SK-N-MC (cell line): ENCODE measurements around the gene HSP90AA1.
"Not testable (repeated sequence)": the region's sequence is repeated elsewhere in the genome, so short reads cannot be mapped to it uniquely, and the experiment has no call there.

ENCODE experiments used
- DNase-seq: peaks from one replicate; pipeline ENCODE4 v3.0.0-alpha.2; 2011; ENCODE audit warnings: low read depth, low spot score
- H3K27ac ChIP-seq: fragments of 200-600 bp; sonication (generic); 2 replicates; pipeline ENCODE4 v1.5.1; 2016; ENCODE audit warnings: mixed run types
- H3K36me3 ChIP-seq: fragments of 200-600 bp; sonication (generic); 2 replicates; pipeline ENCODE4 v1.6.1; 2017; ENCODE audit warnings: antibody characterized with exemption, low read length, mixed read lengths; ENCODE audit not compliant: insufficient read depth
- H3K4me3 ChIP-seq: fragments of 200-600 bp; sonication (generic); 2 replicates; pipeline ENCODE4 v1.5.1; 2016
- H3K9ac ChIP-seq: fragments of 200-600 bp; sonication (generic); 2 replicates; pipeline ENCODE4 v1.8.0; 2017; ENCODE audit warnings: mixed run types, mixed read lengths; ENCODE audit not compliant: insufficient read length
- H3K9me3 ChIP-seq: fragments of 200-600 bp; sonication (generic); 2 replicates; pipeline ENCODE4 v1.6.1; 2017; ENCODE audit warnings: low read depth, mild to moderate bottlenecking, antibody characterized with exemption, low read length, moderate library complexity, mixed read lengths
- EZH2 ChIP-seq: fragments of 200-600 bp; sonication (generic); IDR thresholded peaks from one replicate; pipeline ENCODE4 v1.6.1; 2017; ENCODE audit warnings: antibody characterized with exemption
- FOXP2 ChIP-seq: optimal IDR thresholded peaks from 2 replicates; pipeline ENCODE3; 2011; ENCODE audit warnings: mild to moderate bottlenecking, moderate library complexity; ENCODE audit not compliant: insufficient read depth; ENCODE audit errors: extremely low read length, control extremely low read depth
- POLR2AphosphoS5 ChIP-seq: IDR thresholded peaks from 2 replicates; pipeline ENCODE4 v1.6.1; 2012; ENCODE audit warnings: mild to moderate bottlenecking, low read depth, low read length, borderline replicate concordance

Gene HSP90AA1

DNA sequence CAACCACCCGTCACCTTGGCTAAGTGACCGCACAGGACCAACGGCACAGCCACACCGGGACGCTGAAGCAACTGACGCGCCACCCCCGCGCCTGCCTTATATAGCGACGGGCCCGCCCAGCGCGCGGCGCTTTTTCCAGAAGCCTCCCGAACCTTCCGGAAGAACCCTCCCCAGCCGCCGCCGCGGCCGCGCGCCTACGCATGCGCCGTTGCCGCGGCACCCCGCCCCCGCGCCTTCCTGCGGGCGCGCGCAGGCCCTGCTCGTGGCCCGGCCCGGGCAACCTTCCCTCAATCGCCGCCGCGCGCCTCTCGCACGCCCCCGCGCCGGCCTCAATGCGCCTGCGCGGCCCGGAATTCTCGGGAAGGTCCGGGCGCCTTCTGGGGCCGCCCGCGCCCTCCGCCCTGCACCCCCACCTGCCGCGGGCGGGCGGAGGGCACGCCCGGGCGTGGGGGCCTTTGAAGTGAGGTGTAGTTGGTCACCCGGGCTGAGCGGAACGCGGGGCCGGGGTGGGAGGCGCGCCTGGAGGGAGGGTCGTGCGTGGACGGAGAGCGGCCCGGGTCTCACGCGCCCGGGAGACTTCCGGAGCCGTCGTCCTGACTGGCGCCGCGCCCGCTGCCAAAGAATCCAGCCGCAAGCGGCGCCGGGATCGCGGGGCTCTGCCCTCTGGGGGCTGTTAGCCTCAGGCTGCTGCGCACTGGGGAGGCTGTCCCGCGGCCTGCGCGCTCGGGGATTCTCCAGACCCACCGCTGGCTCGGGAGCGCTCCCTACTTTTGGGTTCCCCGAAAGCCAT, at the start of gene HSP90AA1:
TSS of gene HSP90AA1 (minus strand) at position 73 of the 790 bp plus-strand sequence. CDS start 666 bp downstream, outside the sequence.
- Histone ChIP-seq H3K9ac (peak within 1 kb of the TSS; percentile 97), H3K9me3 (no peaks in the 10 kb centered on the region), H3K36me3 (peaks cover 40% of the 10 kb centered on the region), H3K27ac (peak within 1 kb of the TSS; percentile 96), H3K4me3 (peak within 1 kb of the TSS; percentile 96)
- TF ChIP-seq FOXP2 (no peak), POLR2AphosphoS5 (peak; percentile 99), EZH2 (no peak)
- DNase-seq, result no peak

DNA sequence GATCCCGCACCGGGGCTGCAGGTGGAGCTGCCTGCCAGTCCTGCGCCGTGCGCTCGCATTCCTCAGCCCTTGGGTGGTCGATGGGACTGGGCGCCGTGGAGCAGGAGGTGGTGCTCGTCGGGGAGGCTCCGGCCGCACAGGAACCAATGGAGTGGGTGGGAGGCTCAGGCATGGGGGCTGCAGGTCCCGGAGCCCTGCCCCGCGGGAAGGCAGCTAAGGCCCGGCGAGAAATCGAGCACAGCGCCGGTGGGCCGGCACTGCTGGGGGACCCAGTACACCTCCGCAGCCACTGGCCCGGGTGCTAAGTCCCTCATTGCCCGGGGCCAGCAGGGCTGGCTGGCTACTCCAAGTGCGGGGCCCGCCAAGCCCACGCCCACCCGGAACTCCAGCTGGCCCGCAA, 48.6 kb upstream of the HSP90AA1 start:
- H3K9me3 ChIP-seq, DNase-seq: not testable (repeated sequence)

DNA sequence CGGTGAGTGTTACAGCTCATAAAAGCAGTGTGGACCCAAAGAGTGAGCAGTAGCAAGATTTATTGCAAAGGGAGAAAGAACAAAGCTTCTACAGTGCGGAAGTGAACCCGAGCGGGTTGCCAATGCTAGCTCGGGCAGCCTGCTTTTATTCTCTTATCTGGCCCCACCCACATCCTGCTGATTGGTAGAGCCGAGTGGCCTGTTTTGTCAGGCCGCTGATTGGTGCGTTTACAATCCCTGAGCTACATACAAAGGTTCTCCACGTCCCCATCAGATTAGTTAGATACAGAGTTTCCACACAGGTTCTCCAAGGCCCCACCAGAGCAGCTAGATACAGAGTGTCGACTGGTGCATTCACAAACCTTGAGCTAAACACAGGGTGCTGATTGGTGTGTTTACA, 47.9 kb upstream of the HSP90AA1 start:
- not testable (repeated sequence) for H3K9me3 ChIP-seq, DNase-seq, H3K4me3 ChIP-seq, H3K27ac ChIP-seq, H3K36me3 ChIP-seq, H3K9ac ChIP-seq

More for the DNA sequence above, 48.6 kb upstream of the HSP90AA1 start:
- not testable (repeated sequence) for H3K36me3 ChIP-seq, H3K27ac ChIP-seq, H3K4me3 ChIP-seq, H3K9ac ChIP-seq

DNA sequence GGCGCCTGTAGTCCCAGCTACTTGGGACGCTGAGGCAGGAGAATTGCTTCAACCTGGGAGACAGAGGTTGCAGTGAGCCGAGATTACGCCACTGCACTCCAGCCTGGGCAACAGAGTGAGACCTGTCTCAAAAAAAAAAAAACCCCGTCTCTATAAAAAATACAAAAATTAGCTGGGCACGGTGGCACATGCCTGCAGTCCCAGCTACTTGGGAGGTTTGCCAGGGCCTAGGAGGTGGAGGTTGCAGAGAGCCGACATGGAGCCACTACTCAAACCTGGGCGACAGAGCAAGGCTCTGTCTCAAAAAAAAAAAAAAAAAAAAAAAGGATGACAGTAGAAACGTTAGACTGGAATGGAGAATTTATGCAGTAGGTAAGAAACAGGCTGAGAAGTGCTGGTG, 47.2 kb upstream of the HSP90AA1 start:
- not testable (repeated sequence) for H3K27ac ChIP-seq, DNase-seq, H3K9ac ChIP-seq

DNA sequence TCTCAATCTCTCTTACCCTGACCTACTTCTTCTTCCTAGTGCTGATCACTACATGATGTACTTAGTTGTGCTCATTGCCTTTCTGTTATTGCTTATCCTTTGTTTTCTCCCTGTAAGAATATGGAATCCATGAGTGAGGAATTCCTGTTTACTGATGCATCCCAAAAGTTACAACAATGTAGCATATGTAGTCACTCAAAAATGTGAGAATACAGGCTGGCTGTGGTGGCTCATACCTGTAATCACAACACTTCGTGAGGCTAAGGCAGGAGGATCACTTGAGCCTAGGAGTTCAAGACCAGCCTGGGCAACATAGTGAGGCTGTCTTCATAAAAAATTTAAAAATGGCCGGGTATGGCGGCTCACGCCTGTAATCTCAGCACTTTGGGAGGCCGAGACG, 44.9 kb upstream of the HSP90AA1 start:
- Histone ChIP-seq H3K36me3 (no peaks in the 10 kb centered on the region), H3K4me3 (no peak overlapping the region), H3K27ac (no peak overlapping the region), H3K9ac (no peak overlapping the region), H3K9me3 (no peaks in the 10 kb centered on the region)
- no peak for DNase-seq
- no peak for TF ChIP-seq EZH2
- no peak for TF ChIP-seq POLR2AphosphoS5
- no peak for TF ChIP-seq FOXP2

More for the DNA sequence above, 47.2 kb upstream of the HSP90AA1 start:
- H3K9me3 ChIP-seq, H3K36me3 ChIP-seq, H3K4me3 ChIP-seq: not testable (repeated sequence)

DNA sequence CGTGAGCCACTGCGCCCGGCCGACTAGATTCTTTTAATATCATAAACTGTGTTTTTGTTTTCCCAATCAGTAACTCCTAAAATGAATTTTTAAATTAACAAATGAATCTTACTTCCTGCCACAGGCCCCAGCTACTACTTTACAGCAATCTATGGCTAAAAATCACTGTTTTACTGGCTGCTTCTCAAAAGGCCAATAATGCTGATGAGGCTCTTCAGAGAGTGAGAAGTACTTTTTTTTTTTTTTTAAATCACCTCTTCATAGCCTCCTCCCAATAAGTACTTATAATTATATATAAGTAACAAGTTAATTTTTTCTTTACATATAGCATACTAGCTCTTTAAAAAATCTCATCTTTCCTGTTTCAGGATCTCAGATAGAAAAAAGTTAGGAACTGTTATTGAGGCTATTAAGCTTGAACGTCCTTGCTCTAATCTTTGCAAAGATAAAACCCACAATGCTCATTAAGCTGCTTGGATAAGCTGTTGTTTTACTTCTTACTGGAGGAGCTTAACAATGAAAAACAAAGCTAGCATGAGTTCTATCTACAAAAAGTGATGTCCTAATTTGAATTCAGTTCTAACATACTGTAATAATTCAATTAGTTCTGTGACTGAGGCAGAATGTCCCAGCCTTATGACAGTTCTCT, 40.1 kb upstream of the HSP90AA1 start:
- Histone ChIP-seq H3K9ac (no peak overlapping the region), H3K36me3 (no peaks in the 10 kb centered on the region), H3K4me3 (no peak overlapping the region)

DNA sequence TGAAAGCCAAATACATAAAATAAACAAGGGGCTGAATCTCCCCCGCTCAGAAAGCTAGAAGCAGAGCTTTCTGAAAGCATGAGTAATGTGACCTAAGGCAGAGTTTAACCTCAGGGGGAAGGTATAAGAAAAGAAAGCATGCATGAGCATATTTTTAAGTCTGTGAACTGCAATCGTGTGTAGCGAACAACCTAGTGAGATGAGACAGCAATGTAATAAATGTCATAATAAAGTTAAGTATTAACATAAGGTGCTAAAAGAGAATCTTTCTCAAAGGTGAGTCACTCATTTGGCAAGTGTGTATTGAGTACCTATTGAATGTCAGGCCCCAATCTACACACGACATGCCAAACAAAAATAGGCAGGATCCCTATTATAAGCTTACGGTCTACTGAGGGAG, 38.7 kb upstream of the HSP90AA1 start:
- no peaks in the 10 kb centered on the region for H3K9me3 ChIP-seq
- DNase-seq, result no peak
- peak overlapping the region; percentile 41 for H3K9ac ChIP-seq
- no peaks in the 10 kb centered on the region for H3K36me3 ChIP-seq
- TF ChIP-seq EZH2 (no peak), POLR2AphosphoS5 (no peak), FOXP2 (no peak)
- peak overlapping the region; percentile 68 for H3K27ac ChIP-seq
- H3K4me3 ChIP-seq, result no peak overlapping the region

More for the DNA sequence above, 40.1 kb upstream of the HSP90AA1 start:
- TF ChIP-seq FOXP2, result no peak
- TF ChIP-seq POLR2AphosphoS5, result no peak
- no peak for TF ChIP-seq EZH2
- no peaks in the 10 kb centered on the region for H3K9me3 ChIP-seq
- H3K27ac ChIP-seq, result 0 out of 2 replicates have a peak overlapping the region, but pooled peaks have one; percentile 17
- DNase-seq, result no peak

DNA sequence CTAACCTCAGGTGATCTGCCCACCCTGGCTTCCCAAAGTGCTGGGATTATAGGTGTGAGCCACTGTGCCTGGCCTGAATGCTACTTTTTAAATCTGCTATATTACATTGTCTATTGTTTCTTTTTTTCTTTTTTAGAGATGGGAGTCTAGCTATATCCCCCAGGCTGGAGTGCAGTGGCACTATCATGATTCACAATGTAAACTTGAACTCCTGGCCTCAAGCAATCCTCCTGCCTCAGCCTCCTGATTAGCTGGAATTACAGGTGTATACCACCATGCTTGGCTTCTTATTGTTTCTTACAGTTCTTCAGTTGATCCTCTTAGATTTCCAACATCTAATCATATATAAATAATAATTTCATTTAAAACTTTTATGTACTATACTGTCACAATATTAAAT, 37.6 kb upstream of the HSP90AA1 start:
- Histone ChIP-seq H3K9ac (no peak overlapping the region), H3K36me3 (no peaks in the 10 kb centered on the region), H3K27ac (no peak overlapping the region), H3K4me3 (no peak overlapping the region), H3K9me3 (no peaks in the 10 kb centered on the region)
- no peak for DNase-seq
- TF ChIP-seq FOXP2, result no peak
- no peak for TF ChIP-seq EZH2
- no peak for TF ChIP-seq POLR2AphosphoS5

DNA sequence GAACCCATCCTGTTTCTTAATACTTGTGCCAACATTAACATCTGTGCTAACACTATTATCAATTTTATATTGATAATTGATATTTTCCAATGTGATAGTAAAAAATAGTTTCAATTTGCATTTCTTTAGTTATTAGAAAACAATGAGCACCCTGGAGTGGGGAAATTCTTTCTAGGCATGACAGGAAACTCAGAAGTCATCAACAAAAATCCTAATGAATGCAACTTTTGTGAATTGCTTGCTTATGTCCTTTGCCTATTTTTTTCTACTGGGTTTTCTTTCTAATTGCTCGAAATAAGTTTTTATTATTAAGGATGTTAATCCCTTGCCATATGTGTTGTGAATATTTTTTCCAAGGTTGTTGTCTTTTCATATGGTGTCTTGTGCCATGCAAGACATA, 34.7 kb upstream of the HSP90AA1 start:
- H3K27ac ChIP-seq, result peak overlapping the region; percentile 5; the same call in 1 of the 2 replicates
- no peak for TF ChIP-seq POLR2AphosphoS5
- no peak for TF ChIP-seq EZH2
- no peak for TF ChIP-seq FOXP2
- DNase-seq, result no peak
- H3K4me3 ChIP-seq, result no peak overlapping the region
- no peak overlapping the region for H3K9ac ChIP-seq
- no peaks in the 10 kb centered on the region for H3K9me3 ChIP-seq
- no peaks in the 10 kb centered on the region for H3K36me3 ChIP-seq
